Measurements from ENCODE around the gene CYBC1. TPM values are rescaled to one million over a fixed set of nuclear protein-coding genes. Genes with fewer than 3 reads are reported as not detected.
A peak's percentile ranks its signal among the peaks of the same experiment; 100 is the strongest.

Gene CYBC1
- total RNA-seq (2014; rRNA removed; shearing (Covaris generic)) = 26.3 and 59.3 TPM in 2 replicates

DNA sequence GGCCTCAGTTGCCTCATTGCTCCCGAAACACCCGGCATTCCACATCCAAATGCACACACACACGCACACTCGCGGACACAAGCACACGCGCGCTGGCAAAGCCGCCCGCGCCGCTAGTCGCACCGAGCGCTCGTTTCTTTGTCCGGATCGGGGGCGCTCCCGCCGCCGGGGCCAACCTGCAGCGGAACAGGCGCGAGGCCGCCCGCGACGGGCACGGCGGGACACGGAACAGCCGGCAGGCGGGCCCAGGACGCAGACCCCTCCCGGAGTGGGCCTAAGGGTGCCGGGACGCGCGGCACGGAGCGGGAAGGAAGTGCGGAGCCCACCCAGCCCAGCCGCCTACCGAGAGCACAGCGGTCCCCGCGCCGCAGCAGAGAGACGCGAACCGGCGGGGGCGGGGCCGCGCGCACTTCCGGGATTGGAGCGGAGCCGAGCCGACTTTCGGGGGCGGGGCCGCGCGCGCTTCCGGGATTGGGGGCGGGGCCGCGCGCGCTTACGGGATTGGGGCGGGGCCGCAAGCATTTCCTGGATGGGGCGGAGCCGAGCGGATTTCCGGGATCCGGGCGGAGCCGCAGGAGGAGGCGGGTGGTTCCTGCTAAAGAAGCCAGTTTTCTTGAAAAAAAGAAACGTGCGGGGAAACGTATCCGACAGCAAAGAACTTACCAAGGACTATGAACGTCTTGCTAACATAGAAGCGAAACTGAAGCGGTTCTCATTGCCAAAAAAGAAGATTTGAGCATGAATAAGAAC lies at the start of gene CYBC1:
TSS of gene CYBC1 (minus strand) at position 396 of the 750 bp plus-strand sequence. CDS start 1,498 bp downstream, outside the sequence.
- peak; percentile 93 for DNase-seq (ENCODE audit: low read depth)

DNA sequence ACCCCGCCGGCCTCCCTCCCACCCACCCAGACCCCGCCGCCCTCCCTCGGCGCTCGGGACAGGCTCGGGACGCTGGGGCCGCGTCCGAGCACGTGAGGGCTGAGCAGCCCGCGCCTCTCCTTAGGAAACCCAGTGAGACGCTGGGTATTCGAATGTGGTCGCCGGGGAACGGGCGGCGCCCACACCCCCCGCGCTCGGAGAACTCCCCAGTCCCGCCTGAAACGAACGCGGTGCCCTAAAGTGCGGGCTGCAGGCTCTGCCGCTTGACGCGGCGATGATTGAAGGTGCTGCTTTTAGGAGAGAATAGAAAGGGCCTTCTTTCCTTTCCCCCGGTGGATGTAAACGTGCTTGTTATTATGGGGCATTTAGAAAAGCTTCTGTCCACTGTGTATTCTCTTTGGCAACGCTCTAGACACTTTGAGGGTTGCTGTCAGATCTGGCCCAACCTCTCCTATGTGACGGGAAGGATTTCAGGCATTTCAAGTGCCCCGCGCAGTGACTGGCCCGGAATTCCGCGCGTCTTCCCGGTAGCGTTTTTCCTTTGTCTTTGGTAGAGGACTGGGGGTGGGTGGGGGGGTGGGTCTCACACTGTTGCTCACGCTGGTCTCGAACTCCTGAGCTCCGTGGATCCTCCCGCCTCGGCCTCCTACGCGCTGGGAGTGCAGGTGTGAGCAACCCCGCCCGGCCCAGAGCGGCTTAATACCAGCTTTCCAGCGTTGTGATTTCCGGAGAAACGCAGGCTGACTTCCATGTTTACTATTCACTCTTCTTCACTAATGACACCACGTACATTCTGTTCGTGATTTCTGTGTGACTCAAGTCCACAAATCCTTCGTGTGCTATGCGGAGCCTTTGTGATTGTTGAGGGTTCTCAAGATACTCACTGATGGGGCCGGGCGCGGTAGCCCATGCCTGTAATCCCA lies 47.2 kb upstream of the CYBC1 start:
- DNase-seq (ENCODE audit: low read depth) = peak; percentile 60

DNA sequence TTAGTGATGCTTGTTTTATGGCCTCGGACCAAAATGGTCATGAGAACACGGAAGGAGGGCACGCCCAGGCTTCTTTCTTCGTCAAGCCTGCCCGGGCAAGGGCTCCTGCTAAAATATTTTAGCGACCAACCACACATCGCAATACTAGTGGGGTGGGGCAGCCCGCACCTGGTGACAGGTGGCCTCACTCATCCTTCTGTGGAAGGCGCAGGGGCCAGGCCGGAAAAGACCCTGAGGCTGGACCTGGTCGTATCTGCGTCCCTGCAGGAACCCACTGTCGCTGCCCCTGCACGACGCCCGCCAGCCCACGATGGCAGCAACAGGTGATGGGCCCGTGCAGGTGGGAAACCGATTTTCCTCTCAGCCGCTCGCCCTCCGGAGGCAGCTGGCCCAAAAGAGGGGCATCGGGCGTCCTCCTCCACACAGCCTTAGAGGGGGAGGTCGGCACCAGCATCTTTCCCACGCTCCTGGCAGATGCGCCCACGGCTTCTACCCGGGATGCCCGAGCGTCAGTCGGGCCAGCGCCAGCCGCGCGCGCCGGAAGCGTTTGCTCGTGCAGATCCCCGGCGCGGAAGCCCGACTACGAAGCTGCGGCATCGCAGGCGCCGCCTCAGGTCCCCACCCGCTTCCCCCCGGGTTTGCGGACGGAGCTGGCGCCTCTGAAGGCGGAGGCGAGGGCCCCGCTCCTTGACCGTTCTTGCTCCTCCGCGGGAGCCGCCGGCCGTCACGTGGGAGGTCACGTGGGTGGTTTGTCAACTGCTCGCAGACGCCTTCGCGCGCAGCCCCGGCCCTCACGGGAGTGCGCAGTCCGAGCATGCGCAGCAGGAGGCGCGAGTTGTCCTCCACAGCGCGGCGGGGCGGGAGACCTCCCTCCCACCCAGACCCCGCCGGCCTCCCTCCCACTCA lies 46.2 kb upstream of the CYBC1 start:
- peak; percentile 98 for DNase-seq (ENCODE audit: low read depth)

GRCh38 chr17:82495844-82496528 lies 45.4 kb upstream of the CYBC1 start:
- no peak for DNase-seq (ENCODE audit: low read depth)

DNA sequence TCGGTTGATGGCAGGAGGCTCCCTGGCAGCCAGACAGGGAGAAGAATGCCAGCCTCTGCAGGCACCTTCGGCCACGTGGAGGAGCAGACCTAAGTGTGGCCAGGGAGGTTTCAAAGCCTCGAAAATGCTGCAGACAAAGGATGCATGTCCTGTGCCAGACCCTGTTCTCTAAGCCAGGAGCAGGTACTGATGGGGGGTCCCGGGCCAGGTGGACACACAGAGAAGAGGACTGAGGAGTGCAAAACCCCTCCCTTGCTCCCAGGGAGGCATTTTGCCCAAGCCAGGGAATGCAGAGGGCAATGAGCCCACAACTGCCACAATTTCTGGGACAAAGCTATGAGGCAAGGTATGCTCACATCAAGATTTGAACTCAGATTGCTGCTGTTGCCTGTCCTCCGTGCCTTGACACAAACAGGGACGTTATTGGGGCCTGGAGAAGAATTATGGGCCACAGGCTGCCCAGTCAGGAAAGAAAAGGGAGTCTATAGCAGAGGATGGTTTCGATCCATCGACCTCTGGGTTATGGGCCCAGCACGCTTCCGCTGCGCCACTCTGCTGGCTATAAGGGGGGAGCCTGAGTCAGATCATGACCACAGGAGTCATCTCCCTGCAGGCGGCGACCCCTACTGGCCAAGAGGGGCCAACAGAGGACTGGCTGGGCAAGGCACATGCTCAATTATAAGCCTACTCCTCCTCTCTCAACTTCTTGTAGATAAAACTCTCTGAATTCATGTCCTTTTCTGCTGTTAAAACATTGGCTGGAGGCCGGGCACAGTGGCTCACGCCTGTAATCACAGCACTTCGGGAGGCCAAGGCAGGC lies 43.9 kb upstream of the CYBC1 start:
- peak; percentile 98 for DNase-seq (ENCODE audit: low read depth)

- peak; percentile 41 for DNase-seq (ENCODE audit: low read depth)
These were observed 42.8 kb upstream of the CYBC1 start for GRCh38 chr17:82493226-82493781.

GRCh38 chr17:82492643-82493225 lies 42.2 kb upstream of the CYBC1 start:
- peak; percentile 54 for DNase-seq (ENCODE audit: low read depth)

- DNase-seq (ENCODE audit: low read depth) = no peak
These were observed 41.0 kb upstream of the CYBC1 start for GRCh38 chr17:82491533-82491932.

- DNase-seq (ENCODE audit: low read depth) = no peak
These were observed 40.6 kb upstream of the CYBC1 start for GRCh38 chr17:82491196-82491530.

DNA sequence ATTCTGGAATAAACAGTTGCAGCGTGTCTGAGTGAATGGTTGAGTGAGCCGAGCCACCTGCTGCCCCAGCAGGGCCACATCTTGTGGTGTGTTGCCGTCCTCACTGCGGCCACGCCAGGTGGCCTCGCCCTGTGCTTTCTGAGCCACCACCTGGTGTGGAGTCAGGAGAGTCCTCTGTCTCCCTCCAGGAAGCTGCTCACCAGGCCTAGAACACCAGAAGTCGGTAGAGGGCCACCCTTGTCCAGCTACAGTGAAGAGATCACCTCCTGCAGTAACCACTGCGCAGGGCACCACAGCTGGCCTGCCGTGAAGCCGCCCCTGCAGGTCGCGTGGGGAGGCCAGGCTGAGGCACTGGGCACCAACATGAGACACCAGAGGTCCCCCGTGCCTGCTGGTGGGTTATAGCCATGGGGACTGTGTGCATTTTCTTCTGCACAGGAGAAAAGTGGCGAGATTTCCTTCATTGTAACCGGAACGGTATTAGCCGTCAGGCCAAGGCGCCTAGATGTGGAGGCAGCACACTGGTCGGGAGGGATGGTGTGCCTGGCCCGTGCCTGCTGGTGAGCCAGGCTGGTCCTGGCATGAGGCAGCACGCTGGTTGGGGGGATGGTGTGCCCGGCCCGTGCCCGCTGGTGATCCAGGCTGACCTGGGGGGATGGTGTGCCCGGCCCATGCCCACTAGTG lies 40.1 kb upstream of the CYBC1 start:
- DNase-seq (ENCODE audit: low read depth) = no peak

DNA sequence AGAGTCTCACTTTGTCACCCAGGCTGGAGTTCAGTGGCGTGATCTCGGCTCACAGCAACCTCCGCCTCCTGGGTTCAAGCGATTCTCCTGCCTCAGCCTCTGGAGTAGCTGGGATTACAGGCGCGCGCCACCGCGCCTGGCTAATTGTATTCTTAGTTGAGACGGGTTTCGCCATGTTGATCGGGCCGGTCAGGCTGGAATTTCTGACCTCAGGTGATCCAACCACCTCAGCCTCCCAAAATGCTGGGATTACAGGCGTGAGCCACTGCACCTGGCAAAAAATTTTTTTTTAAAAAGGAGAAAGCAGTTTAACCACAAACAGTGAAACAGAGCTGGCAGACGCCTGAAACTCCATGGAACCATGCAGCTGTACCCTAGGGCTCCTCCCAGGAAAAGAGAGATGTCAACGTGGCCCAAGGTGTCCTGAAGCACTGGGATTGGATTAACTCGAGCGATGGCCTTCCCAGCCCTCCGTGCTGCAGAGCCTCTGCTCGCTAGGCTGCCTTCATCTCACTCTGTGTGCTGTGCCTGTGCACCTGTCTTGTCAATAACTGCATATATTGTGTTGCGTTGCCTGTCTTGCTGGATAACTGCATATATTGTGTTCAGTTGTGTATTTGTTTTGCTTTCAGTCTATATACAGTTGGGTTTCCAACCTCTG lies 39.4 kb upstream of the CYBC1 start:
- no peak for DNase-seq (ENCODE audit: low read depth)

DNA sequence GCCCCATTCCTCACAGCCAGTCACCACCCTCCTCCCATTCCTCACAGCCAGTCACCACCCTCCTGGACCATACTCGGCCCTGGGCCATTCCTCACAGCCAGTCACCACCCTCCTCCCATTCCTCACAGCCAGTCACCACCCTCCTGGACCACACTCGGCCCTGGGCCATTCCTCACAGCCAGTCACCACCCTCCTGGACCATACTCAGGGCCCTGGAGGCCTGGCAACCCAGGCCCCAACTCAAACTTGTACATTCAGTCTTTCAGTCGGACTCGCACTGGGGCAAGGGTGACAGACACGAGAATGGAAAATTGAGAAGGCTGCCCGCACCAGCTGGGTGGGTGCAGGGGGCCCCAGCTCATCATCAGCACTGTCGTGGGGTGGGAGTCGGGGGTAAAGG lies 38.6 kb upstream of the CYBC1 start:
- DNase-seq (ENCODE audit: low read depth) = no peak

- no peak for DNase-seq (ENCODE audit: low read depth)
These were observed 37.4 kb upstream of the CYBC1 start for GRCh38 chr17:82487910-82488309.

- no peak for DNase-seq (ENCODE audit: low read depth)
These were observed 35.9 kb upstream of the CYBC1 start for GRCh38 chr17:82486231-82487094.

- no peak for DNase-seq (ENCODE audit: low read depth)
These were observed 33.3 kb upstream of the CYBC1 start for GRCh38 chr17:82483836-82484235.

- no peak for DNase-seq (ENCODE audit: low read depth)
These were observed 32.7 kb upstream of the CYBC1 start for GRCh38 chr17:82483204-82483660.

- DNase-seq (ENCODE audit: low read depth) = no peak
These were observed 29.8 kb upstream of the CYBC1 start for GRCh38 chr17:82480318-82480717.

All from Daoy (cell line).